ENCODE data around the gene CARD11. TPM values are rescaled to one million over a fixed set of nuclear protein-coding genes. Genes with fewer than 3 reads are reported as not detected.

Gene CARD11
- total and polyA plus RNA-seq, 2 experiments from 2014 or later, result 17.7 to 29.0 TPM

DNA sequence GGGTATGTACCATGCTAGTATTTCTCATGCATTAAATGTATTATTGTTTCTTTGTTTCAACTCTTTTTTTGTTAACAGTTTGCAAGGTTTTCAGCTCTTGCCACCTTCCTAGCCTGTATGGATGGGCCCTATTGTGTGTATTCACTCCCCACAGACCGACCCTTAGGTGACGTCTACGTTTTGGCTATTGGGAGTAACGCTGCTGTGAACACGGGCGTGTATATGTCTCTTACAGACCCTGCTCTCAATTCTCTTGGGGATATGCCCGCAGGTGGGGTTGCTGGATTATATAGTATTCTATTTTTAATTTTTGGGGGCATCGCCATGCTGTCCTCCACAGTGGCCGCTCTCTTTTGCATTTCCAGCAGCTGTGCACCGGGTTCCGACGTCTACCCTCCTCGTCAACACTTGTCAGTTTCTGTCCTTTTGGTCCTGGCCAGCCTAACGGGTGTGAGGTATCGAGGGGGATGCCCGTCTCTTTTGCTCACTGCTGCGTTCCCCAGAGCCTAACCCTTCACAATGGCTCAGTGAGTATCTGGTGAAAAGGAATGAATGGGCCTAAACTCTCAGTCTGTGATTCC lies 135.5 kb downstream of the CARD11 start (continued):
- TF ChIP-seq ZNF114 (CRISPR knock-in tag; IDR thresholded peaks at IDR 0.05) (no peak), CTCF (conservative IDR thresholded peaks at IDR 0.05; ENCODE audit: low read depth in 2 of 2) (no peak)

DNA sequence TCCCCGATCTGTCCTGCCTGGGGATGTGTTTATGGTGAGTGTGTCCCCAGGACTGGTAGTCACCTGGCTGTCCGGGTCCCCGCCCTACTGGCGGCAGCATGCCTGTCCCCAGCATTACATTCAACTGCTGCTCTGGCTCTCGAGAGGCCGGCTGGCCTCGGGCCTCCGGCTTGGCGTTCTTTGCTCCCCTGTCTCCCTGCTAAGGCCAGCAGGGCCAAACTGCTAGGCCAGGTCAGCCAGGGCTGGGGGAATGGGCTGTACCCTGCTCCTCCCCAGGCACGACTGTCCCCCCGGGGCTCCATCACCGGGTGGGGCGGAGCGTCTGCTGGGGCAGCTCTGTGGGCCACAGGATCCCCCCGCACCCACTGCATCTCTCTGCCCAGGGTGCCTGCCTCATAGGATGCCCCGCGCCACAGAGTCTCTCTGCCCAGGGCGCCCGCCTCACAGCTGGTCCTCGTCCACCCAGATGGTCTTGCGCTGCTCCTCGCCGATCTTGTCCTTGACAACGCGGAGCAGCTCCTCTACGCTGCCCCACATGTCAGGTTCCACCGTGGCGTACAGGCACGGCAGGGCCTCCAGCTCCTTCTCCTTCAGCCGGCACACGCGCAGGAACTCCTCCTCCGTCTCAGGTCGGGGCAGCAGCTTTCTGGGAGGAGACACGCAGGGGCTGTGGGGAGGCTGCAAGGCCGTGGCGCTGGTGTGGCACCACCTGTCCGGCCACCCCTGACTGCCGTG lies 137.3 kb downstream of the CARD11 start:
- Mint-ChIP-seq H3K9me3 (peaks cover 3% of the 10 kb centered on the region; the same call in 1 of the 3 replicates), H3K4me3 (no peak overlapping the region), H3K4me1 (no peaks in the 10 kb centered on the region), H3K27ac (no peak overlapping the region), H3K36me3 (ENCODE audit: low read depth) (peaks cover 6% of the 10 kb centered on the region; the same call in 2 of the 3 replicates), H3K27me3 (ENCODE audit: insufficient read depth, low read depth, poor library complexity) (peaks cover 4% of the 10 kb centered on the region)
- no peak overlapping the region for H3K4me3 ChIP-seq
- ATAC-seq (no peak), DNase-seq (ENCODE audit: low spot score) (no peak)
- no peaks in the 10 kb centered on the region for H3F3A ChIP-seq (replicated peaks; ENCODE audit: low read depth)
- no peaks in the 10 kb centered on the region for H3K27me3 ChIP-seq (ENCODE audit: insufficient read depth)
- no peaks in the 10 kb centered on the region for H3K4me1 ChIP-seq (ENCODE audit: insufficient read depth)
- no peak overlapping the region for H2AFZ ChIP-seq
- no peaks in the 10 kb centered on the region for H3K9me2 ChIP-seq (ENCODE audit: insufficient read depth)
- H3K36me3 ChIP-seq (ENCODE audit: insufficient read depth), result no peaks in the 10 kb centered on the region
- no peaks in the 10 kb centered on the region for H4K20me1 ChIP-seq (replicated peaks; ENCODE audit: insufficient read depth)
- no peak overlapping the region for H3K4me2 ChIP-seq
- no peak overlapping the region for H3K27ac ChIP-seq (ENCODE audit: low read depth)
- H3K79me2 ChIP-seq (replicated peaks; ENCODE audit: insufficient read depth), result no peaks in the 10 kb centered on the region
- no peak for TF ChIP-seq CREB1 (CRISPR knock-in tag; IDR thresholded peaks at IDR 0.05; ENCODE audit: low read depth)
- no peak for TF ChIP-seq ZNF114 (CRISPR knock-in tag; IDR thresholded peaks at IDR 0.05)
- TF ChIP-seq, protein P1, sequence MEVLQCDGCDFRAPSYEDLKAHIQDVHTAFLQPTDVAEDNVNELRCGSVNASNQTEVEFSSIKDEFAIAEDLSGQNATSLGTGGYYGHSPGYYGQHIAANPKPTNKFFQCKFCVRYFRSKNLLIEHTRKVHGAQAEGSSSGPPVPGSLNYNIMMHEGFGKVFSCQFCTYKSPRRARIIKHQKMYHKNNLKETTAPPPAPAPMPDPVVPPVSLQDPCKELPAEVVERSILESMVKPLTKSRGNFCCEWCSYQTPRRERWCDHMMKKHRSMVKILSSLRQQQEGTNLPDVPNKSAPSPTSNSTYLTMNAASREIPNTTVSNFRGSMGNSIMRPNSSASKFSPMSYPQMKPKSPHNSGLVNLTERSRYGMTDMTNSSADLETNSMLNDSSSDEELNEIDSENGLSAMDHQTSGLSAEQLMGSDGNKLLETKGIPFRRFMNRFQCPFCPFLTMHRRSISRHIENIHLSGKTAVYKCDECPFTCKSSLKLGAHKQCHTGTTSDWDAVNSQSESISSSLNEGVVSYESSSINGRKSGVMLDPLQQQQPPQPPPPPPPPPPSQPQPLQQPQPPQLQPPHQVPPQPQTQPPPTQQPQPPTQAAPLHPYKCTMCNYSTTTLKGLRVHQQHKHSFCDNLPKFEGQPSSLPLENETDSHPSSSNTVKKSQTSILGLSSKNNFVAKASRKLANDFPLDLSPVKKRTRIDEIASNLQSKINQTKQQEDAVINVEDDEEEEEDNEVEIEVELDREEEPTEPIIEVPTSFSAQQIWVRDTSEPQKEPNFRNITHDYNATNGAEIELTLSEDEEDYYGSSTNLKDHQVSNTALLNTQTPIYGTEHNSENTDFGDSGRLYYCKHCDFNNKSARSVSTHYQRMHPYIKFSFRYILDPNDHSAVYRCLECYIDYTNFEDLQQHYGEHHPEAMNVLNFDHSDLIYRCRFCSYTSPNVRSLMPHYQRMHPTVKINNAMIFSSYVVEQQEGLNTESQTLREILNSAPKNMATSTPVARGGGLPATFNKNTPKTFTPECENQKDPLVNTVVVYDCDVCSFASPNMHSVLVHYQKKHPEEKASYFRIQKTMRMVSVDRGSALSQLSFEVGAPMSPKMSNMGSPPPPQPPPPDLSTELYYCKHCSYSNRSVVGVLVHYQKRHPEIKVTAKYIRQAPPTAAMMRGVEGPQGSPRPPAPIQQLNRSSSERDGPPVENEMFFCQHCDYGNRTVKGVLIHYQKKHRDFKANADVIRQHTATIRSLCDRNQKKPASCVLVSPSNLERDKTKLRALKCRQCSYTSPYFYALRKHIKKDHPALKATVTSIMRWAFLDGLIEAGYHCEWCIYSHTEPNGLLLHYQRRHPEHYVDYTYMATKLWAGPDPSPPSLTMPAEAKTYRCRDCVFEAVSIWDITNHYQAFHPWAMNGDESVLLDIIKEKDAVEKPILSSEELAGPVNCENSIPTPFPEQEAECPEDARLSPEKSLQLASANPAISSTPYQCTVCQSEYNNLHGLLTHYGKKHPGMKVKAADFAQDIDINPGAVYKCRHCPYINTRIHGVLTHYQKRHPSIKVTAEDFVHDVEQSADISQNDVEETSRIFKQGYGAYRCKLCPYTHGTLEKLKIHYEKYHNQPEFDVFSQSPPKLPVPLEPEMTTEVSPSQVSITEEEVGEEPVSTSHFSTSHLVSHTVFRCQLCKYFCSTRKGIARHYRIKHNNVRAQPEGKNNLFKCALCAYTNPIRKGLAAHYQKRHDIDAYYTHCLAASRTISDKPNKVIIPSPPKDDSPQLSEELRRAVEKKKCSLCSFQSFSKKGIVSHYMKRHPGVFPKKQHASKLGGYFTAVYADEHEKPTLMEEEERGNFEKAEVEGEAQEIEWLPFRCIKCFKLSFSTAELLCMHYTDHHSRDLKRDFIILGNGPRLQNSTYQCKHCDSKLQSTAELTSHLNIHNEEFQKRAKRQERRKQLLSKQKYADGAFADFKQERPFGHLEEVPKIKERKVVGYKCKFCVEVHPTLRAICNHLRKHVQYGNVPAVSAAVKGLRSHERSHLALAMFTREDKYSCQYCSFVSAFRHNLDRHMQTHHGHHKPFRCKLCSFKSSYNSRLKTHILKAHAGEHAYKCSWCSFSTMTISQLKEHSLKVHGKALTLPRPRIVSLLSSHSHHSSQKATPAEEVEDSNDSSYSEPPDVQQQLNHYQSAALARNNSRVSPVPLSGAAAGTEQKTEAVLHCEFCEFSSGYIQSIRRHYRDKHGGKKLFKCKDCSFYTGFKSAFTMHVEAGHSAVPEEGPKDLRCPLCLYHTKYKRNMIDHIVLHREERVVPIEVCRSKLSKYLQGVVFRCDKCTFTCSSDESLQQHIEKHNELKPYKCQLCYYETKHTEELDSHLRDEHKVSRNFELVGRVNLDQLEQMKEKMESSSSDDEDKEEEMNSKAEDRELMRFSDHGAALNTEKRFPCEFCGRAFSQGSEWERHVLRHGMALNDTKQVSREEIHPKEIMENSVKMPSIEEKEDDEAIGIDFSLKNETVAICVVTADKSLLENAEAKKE (CRISPR knock-in tag; IDR thresholded peaks at IDR 0.05), result no peak
- no peak for TF ChIP-seq STAT1 (IDR thresholded peaks at IDR 0.05; ENCODE audit: unreplicated experiment)
- no peak for TF ChIP-seq POLR2AphosphoS5 (IDR thresholded peaks at IDR 0.05; ENCODE audit: low read depth)
- TF ChIP-seq, protein P2, sequence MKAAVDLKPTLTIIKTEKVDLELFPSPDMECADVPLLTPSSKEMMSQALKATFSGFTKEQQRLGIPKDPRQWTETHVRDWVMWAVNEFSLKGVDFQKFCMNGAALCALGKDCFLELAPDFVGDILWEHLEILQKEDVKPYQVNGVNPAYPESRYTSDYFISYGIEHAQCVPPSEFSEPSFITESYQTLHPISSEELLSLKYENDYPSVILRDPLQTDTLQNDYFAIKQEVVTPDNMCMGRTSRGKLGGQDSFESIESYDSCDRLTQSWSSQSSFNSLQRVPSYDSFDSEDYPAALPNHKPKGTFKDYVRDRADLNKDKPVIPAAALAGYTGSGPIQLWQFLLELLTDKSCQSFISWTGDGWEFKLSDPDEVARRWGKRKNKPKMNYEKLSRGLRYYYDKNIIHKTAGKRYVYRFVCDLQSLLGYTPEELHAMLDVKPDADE (IDR thresholded peaks at IDR 0.05), result no peak
- no peak for TF ChIP-seq CTCF (conservative IDR thresholded peaks at IDR 0.05; ENCODE audit: low read depth in 2 of 2)
